ENCODE data around the gene FNDC5.
"Not testable (repeated sequence)": the region's sequence is repeated elsewhere in the genome, so short reads cannot be mapped to it uniquely, and the experiment has no call there.

FNDC5 gene

DNA sequence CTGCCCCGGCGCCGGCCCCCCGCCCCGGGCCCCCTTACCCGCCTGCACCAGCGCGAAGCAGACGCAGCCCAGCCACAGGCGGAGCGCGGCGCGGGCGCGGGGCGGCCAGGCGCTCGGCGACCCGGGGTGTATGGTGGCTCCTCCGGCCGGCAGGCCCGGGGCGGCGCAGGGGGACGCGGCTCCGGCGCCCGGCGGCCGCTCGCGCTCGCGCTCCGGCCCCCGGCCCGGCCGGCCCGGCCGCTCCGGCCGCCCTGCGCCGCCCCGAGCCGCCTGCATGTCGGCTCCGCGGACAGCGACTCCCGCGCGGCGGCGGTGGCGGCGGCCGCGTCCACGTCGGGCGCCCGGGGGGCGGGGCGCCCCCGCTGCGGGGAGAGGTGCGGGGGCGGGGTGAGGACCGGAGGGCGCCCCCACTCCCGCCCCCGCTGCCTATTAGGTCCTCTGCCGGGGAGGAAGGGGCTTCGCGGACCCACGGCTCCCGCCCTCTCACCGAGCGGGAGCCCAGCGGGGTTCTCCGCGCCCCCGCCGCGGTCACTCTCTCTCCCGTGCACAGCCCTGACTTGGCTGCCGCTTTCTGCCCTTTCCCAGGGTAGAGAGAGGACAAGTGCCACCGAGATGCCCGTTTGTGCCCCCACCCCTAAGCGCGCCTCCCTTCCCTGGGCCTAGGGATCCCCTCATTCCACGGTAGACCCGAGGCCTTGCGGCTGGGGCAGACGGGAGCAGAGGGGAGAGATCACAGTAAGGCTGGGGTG is at the start of gene FNDC5:
TSS of gene FNDC5 (minus strand) at position 298 of the 749 bp plus-strand sequence.
- no peak for DNase-seq

DNA sequence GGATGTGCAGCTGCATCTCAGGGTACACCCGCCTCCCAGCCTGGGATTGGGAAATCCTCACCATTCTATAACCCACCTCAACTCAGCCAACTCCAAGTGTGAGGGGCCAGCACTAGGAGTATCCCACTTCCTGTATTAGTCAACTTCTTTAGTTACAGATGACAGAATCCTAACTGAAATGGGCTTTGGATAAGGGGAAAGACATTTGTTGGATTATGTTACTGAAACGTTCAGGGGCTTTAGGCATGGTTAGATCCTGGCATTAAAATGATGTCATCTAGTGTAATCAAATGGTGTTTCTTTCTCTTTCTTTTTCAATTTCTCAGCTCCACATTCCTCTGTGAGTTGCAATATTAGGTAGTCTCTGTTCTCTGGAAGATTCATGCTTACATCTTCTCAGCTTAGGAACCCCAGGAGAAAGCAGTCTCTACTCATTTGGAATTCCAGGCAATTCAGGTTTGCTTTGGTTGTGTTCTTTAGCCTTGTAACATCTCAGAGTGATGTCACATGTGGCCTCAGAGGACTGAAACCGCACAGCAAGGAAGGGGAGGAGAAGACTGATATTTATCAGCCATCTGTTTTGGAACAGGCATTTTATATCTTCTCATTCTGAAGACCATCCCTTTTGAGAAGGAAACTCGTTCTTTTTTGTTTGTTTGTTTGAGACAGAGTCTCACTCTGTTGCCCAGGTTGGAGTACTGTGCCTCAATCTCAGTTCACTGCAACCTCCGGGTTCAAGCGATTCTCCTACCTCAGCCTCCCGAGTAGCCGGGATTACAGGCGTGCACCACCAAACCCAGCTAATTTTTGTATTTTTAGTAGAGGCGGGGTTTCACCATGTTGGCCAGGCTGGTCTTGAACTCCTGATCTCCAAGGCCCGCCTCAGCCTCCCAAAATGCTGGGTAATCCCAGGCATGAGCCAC is 49.4 kb upstream of the FNDC5 start:
- DNase-seq: no peak

DNA sequence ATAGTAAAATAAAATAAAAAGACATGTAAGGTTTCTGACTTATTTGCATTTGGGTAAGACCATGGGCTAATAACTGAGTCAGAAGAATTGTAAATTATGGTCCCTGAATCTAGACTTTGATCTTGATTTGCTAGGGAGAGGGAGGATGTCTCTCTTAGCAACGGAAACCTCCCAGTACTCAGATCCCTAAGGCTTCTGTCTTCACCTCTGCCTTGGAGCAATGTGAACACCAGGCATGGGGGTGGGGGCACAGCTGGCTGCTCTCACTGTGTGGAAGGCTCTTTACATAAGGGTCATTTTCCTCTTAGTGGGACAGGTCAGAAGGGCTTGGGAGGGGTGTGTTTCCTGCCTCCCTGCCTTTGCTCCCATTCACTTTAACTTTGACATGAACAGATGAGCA is 47.5 kb upstream of the FNDC5 start:
- DNase-seq: no peak

DNA sequence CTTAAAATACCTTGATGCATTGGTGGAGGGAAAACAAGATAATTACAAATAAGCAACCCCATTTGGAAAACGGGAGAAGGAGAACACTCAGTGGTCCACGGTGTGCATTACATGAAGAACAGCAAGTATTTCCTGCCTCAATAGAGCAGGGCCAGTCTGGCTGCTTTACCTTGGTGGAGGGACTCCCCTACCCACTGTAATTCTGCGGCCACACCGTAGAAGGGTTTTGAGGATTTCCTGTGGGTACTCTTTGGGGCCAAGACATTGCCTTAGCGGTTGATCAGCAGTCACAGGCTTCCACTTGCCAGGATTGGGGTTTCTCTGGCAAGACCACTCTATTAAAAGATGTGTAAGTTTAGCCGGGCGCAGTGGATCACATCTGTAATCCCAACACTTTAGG is 46.8 kb upstream of the FNDC5 start:
- DNase-seq: no peak

DNA sequence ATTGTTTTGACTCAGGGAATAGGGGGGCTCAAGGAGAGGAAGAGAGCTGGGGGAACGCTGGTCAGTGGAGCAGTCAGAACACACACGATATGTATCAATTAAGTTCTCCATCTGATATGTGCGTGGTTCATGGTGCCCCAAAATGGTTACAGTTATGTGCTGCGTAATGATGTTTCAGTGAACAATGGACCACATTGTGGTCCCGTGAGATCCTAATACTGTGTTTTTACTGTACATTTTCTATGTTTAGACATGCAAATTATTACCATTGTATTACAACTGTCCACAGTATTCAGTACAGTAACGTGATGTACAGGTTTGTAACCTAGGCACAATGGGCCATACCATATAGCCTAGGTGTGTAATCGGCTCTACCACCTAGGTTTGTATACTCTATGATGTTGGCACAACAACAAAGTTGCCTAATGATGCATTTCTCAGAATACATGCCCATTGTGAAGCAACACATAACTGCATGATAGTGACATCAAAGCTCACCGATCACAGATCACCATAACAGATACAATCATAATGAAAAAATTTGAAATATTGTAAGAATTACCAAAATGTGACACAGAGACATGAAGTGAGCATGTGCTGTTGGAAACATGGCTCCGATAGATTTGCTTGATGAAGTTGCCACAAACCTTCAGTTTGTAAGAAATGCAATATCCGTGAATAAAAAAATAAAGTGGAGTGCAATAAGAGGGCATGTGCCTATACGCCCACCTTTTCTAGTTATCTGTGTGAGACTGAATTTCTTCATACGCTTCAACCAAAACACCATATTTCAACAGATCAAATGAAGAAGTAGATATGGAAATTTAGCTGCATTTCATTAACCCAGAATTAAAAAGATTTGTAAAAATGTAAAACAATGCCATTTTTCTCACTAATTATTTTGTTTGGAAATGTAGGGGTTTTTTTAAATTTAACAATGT is 45.3 kb upstream of the FNDC5 start:
- no peak for DNase-seq

DNA sequence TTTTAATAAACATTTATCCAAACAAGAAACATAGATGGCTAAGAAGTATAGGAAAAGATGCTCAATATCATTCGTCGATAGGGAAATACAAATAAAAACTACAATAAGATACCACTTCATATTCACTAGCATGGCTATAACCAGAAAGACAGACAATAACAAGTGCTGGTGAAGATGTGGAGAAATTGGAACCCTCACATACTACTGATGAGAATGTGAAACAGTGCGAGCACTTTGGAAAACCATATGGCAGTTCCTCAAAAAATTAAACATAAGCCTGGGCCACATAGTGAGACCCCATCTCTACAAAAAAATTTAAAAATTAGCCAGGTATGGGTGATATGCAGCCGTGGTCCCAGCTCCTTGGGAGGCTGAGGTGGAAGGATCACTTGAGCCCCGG is 39.6 kb upstream of the FNDC5 start:
- DNase-seq: no peak

DNA sequence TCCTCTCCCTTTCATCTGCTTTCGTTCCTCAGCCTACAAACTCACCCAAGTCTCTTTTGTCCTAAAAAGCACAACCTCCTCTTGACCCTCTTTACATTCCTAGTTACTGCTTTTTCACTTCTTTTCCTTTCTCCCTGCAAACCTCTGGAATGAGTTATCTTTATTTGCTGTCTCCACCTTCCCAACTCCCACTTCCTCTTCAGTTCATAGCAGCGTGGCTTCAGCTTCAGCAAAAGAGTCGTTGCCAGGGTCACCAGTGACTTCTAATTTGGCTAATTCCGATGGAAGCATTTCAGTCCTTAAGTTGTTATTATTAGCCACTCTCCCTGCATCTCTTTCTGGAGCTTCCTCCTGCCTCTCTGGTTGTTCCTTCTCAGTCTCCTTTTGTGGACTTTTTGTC is 36.7 kb upstream of the FNDC5 start:
- no peak for DNase-seq

DNA sequence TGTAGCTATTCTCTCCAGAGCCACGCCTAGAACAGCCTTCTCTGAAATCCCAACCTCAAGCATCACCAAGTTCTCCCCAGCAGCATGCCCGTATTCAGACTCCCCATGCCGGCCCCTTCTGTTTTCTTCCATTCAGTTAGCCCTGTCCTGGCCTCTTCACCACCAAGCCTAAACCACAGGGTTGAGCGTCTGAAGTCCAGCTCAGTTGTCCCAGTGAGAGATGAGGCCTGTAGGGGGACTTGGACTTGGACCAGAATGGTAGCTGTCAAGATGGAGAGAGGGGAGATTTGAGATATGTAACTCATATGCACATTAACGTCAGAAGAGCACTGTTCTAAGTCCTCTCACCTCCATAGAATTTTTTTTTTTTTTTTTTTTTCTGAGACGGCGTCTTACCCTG is 35.9 kb upstream of the FNDC5 start:
- no peak for DNase-seq

DNA sequence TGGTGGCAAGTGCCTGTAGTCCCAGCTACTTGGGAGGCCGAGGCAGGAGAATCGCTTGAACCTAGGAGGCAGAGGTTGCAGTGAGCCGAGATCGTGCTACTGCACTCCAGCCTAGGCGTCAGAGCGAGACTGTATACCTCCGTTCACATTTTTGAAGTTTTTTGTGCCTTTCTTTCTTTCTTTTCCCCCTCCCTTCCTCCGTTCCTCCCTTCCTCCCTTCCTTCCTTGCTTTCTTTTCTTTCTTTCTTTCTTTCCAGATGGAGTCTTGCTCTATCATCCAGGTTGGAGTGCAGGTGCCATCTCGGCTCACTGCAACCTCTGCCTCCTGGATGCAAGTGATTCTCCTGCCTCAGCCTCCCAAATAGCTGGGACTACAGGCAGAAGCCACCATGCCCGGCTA is 34.9 kb upstream of the FNDC5 start:
- DNase-seq: not testable (repeated sequence)

DNA sequence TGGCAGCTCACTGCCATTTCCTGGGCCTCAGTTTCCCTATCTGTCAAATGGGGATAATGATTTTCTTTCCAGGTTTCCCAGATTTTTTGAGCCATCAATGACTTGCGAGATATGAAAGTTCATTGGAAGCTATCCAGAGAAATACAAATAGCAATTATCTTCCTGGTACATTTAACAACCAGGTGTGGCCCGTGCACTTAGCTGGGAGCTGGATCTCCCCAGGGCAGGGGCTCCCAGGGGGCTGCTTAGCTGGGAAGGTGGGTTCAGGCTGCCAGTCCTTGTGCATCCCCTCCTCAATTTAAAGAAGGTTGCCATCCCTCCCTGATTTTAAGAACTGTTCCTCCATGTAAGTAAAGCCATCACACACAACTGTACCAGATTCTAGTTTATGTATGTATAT is 34.1 kb upstream of the FNDC5 start:
- no peak for DNase-seq

DNA sequence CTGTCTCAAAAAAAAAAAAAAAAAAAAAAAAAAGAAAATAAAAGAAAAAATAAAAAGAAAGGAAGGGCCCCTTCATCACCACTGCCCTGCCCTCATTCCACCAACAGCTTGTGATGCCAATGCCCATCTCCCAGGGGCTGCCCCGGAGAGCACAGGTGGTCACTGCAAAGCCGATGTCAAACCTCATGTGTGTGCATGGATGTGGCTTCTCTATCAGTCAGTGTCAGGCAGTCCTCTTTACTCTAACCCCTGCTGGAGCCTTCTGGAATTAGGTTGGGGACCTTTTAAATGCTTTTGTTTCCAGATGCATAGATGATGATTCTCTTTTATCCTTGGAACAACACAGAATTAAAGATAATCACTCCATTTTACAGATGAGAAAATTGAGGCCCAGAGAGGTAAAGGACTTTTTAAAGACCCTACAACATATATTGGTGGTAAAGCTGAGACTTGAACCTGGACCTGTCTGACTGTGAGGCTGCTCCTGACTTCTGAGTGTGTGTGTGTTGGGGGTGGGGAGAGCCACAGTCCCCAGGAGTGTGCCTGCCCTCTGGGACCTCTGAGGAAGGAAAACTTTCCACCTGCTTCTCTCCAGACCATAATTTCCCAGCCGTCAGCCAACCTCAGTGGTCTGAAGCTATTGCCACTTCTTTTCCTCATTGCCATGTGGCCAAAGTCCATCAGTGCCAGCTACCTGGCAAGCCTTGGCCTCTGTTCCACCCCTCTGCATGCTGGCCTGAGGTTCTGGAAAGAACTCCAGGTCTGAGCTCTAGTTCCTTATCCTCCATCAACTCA is 33.5 kb upstream of the FNDC5 start:
- no peak for DNase-seq

DNA sequence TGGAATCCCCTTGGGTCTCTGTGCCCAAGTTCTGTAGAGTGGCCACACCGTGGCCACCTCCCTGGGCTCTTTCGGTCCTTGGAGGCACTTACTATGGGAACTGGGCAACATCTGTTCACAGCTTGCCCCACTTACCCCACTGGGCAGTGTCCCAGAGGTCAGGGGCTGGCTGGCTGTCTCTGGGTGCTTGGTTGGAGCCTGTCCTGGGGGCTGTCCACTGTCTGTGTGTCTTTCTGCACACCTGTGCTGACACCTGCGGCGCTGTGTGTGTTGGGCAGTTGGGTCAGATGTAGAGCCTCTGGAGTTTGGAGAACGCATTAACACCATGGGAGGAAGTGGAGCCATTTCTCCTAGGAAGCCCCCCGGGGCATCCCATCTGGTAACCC is 31.8 kb upstream of the FNDC5 start:
- no peak for DNase-seq

DNA sequence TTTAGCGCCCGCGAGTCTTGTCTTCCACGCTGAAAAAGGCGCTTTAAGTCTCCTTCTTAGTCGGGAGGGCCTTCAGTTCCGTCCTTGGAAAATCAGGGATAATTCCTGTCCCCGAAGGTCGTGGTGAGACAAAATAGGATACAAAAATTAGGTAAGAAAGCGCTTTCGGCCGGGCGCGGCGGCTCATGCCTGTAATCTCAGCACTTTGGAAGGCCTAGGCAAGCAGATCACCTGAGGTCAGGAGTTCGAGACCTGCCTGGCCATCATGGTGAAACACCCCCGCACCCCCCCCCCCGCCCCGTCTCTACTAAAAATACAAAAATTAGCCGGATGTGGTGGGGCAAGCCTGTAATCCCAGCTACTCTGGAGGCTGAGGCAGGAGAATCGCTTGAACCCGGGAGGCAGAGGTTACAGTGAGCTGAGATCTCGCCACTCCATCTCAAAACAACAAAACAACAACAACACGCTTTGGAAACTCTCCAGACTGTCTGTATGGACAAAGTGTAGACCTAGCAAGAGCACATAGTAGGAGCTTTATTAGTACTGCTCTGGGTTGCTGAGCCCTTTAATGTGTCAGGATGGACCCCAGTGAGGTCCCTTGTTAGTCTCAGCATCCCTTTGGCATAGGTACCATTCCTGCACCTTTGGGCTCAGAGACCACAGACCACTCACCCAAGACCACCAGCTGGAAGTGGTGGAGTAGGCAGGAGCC is 31.3 kb upstream of the FNDC5 start:
- DNase-seq: no peak

DNA sequence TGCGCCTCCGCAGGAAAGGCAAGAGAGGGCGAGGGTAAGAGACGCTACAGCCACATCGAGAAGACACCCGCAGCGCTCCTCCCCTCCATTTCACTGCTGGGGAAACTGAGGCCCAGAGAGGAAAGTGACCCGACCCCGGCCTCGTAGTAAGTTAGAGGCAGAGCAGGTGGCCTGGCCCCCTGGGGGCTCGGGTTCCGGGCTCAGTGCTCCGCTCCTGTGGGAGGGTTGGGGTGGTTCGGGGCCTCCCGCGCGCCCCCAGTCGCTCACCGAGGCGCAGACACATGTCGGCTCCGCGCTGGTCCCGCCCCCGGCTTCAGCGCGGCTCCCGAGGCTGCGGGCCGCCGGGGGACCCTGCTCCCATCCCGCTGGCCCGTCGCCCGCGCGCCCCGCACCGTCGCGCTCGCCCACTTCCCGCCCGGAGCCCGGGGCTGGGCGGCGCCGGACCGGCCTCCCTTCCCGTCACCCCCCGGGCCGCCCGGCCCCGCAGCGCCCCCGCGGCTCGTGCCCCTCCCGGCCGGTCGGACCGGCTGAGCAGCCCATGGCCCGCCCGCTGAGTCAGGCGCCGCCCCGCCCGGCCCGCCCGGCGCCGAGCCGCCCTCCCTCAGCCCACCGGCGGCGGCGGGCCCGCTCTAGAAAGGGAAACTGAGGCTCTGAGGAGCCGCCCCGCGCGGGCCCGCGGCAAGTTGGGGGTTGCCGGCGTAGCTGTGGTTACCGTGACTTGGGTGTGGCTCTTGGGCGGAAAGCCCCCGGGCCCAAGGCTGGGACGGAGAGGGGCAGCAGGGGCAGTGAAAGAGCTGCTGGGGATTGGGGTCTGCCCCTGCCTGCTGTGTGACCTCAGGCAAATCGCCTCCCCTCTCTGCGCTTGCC is 30.5 kb upstream of the FNDC5 start, which contains the start of gene TMEM54:
TSS of gene TMEM54 (minus strand) at position 434 of the 867 bp plus-strand sequence. CDS start at position 283, 151 bp downstream.
- no peak for DNase-seq

DNA sequence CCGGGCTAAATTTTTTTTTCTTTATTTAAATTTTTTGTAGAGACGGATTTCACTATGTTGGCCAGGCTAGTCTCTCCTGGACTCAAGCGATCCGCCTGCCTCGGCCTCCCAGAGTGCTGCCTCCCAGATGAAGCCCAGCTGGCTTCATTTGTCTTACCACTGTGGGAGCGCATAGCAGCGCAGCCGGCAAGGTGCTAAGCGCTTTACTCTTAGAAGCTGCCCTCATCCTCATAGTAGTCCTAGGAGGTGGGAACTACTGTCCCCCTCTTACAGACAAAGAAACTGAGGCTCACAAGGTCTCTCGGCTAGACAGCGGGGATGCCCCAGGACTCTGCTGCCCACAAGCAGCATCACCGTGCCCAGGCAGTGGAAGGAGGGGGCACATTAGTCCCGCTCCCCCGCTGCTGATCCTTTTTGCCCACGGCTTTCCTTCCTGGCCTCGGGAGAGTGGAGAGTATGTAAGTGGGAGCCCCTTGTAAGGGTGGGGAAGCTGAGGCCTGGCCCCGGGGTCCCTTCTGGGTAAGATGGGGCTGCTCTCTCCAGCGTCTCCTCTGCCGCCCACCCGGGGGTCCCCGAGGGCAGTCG is 29.8 kb upstream of the FNDC5 start:
- DNase-seq: no peak

DNA sequence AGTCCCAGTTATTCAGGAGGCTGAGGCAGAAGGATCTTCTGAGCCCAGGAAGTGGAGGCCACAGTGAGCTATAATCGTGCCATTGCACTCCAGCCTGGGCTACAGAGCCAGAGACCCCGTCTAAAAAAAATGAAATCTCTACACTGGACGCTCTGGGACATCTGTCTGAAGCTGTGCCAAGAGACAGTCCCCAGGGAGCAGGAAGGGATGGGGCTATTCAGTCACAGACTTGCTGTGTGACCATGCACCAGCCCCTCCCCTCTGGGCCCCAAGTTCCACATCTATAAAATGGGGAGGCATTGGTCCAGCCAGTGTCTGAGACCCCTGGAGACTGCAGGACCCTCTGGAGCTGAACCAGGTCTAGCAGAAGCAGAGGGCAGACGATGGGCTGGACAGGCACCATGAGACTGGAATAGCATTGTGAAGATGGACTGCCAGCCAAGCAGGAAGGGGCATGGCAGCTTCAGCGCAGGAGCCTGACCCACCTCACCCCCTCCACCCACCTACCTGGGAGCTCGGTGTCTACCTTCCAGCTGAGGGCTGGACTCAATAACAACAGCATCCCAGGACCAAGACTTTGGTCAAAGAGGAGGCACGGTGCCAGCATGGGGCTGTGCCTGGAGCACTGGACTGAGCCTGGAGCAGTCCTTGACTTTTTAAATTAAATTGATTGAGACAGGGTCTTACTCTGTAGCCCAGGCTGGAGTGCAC is 29.0 kb upstream of the FNDC5 start:
- DNase-seq: no peak

DNA sequence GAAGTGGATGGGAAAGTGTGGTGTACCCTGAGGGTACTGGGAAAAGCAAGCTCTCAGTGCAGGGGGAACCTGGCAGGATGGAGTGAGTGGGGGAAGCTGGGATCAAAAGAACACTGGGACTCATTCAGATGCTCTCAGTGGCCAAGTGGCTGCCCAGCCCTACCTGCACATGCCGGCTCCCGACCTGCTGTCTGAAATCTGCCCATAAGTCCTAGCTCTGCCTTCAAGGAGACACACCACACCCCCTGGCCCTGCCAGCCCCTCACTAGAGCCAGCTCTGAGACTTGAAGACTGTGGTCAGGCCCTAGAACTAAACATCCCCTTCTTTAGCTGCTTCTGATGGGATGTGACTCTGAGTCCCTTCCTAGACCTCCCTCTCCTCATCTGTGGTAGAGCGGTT is 28.2 kb upstream of the FNDC5 start:
- no peak for DNase-seq

DNA sequence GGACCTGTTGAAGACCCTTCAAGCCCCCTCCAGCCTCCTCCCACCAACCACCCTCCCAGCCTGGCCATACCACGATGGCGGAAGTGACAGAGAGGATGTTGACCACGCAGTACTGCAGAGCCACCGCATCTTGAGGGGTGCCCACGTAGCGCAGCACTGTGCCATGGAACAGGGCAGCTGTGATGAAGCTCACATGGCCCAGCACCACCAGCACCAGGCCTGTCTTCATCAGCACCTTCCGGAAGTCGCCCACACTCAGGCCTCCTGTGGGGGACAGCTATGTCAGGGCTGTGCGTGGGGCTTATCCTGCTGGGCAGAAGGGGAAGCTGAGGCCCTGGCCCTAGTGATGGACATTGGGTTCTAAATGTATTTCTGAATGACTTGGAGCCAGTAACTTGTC is 27.3 kb upstream of the FNDC5 start:
- no peak for DNase-seq
